ENCODE measurements around the gene SMU1.

SMU1 gene

GRCh38 chr9:33044677-33045282 is 31.7 kb downstream of the SMU1 start:
- DNase-seq (ENCODE audit: low read depth, low spot score), result no peak

GRCh38 chr9:33044162-33044673 is 32.3 kb downstream of the SMU1 start:
- peak; percentile 15 for DNase-seq (ENCODE audit: low read depth, low spot score)

DNA sequence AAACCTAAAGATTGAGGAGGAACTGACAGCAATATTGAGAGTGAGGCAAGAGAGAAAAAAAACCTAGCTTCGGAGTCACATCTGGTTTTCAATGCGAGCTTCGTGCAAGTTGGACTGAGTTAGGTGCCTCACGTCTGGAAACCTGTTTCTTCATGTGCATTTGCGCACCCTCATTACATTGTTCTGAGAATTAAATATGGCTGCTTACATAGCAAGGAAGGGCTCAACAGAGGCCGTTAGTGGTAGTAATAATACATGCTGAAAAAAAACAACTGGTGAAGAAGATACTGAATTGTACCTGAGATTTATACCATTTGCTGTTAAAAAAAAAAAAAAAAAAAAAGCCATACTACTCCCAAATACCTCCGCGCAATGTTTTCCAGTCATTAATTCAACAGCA is 32.8 kb downstream of the SMU1 start:
- DNase-seq (ENCODE audit: low read depth, low spot score), result no peak

DNA sequence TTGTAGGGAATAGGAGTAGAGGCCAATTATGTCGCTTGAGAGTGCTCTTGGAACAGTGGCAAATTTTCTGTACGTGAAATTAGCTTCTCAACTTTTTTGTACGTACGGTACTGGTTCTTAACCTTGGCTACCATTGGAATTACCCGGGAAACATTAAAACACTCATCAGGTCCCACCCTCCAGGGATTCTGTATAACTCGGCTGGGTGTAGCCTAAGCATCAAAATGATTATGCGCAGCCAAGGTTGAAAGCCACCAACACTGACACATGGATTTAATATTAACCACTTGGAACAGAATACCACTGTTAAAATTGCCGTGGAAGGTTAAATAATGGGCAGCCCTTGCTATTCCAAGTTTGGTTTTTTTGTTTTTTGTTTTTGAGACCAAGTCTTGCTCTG is 34.0 kb downstream of the SMU1 start:
- DNase-seq (ENCODE audit: low read depth, low spot score), result no peak

DNA sequence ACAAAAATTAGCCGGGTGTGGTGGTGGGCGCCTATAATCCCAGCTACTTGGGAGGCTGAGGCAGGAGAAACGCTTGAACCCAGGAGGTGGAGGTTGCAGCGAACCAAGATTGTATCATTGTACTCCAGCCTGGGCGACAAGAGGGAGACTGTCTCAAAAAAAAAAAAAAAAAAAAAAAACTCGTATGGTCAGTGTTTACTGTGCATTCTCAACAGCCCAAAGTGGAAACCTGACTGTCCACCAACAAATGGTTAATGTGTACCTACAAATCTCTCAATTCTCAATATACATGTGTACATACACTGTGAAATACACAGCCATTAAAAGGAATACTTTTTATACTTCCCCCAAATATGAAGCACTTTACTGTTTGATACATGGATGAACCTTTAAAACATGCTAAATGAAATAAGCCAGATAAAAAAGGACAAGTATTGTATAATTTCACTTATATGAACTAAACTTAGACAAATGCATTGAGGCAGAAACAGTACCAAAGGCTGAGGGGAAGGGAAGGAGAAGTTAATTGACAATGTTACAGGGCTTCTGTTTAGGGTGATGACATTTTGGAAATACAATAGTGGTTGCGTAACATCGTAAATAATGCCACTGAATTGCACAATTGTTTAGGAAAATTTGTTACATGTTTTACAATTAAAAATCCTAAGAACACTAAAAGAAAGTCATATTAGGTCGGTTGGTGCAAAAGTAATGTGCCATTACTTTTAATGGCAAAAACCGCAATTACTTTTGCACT is 34.9 kb downstream of the SMU1 start:
- no peak for DNase-seq (ENCODE audit: low read depth, low spot score)

DNA sequence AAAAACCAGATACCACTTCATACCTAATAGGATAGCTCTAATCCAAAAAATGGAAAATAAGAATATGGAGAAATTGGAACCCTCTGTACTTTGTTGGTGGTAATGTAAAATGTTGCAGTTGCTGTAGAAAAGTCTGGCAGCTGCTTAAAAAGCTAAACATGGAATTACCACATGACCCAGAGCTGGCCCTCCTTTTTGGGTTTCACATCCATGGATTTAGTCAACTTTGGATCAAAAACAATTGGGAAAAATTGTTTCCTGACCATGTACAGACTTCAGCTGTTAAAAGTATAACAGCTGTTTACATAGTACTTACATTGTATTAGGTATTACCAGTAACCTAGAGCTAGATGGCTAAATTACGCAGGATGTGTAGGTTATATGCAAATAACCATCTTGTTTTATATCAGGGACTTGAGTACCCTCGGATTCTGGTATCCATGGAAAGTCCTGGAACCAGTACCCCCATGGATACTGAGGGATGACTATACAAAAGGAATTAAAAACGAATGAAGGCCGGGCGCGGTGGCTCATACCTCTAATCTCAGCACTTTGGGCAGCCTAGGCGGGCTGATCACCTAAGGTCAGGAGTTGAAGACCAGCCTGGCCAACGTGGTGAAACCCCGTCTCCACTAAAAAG is 35.6 kb downstream of the SMU1 start:
- DNase-seq (ENCODE audit: low read depth, low spot score), result no peak

DNA sequence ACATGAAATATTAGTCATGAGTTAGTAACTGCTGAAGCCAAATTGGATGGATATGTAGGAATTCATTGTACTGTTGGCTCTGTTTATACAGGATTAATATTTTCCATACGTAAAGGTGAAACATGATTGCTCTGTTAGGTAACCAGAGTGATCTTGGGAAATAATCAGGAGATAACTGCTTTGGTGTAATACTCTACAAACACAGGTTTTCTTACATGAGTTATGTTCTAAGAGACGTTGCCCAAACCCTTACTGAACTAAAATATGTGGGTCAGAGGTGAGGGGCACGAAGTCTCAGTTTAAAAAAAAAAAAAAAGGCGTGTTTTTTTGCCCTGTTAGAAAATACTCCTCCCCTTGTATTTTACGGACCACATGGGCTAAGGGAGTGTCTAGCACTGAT is 43.6 kb downstream of the SMU1 start:
- DNase-seq (ENCODE audit: low read depth, low spot score), result no peak

GRCh38 chr9:33032292-33032691 is 44.2 kb downstream of the SMU1 start:
- no peak for DNase-seq (ENCODE audit: low read depth, low spot score)

DNA sequence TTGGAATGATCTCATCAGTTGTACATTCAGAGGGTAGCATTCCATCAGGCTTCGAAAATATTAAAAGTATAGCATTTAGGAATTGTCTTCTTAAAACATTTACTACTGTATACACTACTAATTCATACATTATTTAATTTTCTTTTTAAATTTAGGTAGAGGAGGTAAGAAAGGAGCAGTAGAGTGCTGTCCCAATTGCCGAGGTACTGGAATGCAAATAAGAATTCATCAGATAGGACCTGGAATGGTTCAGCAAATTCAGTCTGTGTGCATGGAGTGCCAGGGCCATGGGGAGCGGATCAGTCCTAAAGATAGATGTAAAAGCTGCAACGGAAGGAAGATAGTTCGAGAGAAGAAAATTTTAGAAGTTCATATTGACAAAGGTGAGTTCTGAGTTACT is 46.2 kb downstream of the SMU1 start:
- no peak for DNase-seq (ENCODE audit: low read depth, low spot score)

- DNase-seq (ENCODE audit: low read depth, low spot score), result no peak
These were observed 47.2 kb downstream of the SMU1 start for GRCh38 chr9:33029231-33029786.

DNA sequence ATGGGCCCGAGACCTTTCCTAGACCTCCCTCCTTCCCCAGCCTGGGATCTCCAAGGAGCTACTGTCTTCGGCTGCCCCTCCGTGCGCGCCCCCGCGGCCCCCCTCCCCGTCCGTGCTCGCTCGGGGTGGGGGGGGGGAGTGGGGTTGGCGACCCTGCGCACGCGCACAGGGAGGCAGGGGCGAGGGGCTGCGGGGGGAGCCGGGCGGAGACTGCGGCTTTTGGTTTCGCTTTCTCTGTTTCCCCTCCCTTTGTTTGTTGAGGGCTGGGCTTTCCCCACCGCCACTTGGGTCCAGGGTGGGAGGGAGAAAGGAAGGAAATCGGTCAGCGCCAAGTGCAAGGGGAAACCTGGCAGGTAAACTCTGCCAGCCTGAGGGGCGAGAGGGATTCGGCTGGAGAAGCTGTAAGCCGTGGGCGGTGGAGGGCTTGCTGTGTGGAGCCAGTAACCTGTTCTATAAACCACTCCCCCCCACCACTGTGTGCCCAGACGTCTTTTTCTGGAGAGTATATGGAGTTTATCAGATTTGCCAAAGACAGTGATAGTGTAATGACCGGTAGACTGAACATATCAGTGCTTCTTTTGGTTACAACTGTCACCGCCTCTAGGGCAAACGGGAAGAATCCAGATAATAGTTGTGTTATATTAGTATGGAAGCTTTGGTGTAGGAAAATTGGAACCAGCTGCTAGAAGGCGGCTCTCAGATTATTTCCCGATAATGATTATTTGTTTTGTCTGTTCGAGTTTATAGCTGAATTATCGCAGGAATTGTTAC is 50.7 kb downstream of the SMU1 start:
- peak; percentile 65 for DNase-seq (ENCODE audit: low read depth, low spot score)

- DNase-seq (ENCODE audit: low read depth, low spot score), result peak; percentile 84
These were observed 51.4 kb downstream of the SMU1 start, which contains the start of gene DNAJA1 for GRCh38 chr9:33024966-33025571. DNAJA1 (plus strand) TSS chr9:33025273; CDS start chr9:33026485, 1,212 bp downstream.

GRCh38 chr9:33024126-33024965 is 52.1 kb downstream of the SMU1 start:
- no peak for DNase-seq (ENCODE audit: low read depth, low spot score)

DNA sequence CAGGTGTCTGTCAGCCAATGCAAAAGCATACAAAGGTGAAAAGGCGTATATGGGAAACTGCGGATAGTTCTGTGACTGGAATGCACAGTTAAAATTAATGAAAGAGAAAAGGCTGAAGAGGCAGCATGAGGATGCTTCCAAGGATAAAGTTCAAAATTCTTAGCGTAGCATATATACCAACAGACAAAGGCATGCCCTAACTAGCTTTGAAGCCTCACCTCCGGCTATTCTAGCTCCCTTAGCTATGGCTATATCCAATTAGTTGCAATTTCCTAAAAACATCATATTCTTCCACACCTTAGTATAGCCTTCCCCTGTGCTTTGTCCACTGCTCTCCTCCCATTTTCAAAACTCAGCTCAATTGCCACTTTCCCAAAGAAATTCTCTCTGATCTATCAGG is 52.8 kb downstream of the SMU1 start:
- no peak for DNase-seq (ENCODE audit: low read depth, low spot score)

- no peak for DNase-seq (ENCODE audit: low read depth, low spot score)
These were observed 53.7 kb downstream of the SMU1 start for GRCh38 chr9:33022755-33023154.

GRCh38 chr9:33022303-33022702 is 54.2 kb downstream of the SMU1 start:
- no peak for DNase-seq (ENCODE audit: low read depth, low spot score)

- no peak for DNase-seq (ENCODE audit: low read depth, low spot score)
These were observed 56.7 kb downstream of the SMU1 start for GRCh38 chr9:33019797-33020196.

DNA sequence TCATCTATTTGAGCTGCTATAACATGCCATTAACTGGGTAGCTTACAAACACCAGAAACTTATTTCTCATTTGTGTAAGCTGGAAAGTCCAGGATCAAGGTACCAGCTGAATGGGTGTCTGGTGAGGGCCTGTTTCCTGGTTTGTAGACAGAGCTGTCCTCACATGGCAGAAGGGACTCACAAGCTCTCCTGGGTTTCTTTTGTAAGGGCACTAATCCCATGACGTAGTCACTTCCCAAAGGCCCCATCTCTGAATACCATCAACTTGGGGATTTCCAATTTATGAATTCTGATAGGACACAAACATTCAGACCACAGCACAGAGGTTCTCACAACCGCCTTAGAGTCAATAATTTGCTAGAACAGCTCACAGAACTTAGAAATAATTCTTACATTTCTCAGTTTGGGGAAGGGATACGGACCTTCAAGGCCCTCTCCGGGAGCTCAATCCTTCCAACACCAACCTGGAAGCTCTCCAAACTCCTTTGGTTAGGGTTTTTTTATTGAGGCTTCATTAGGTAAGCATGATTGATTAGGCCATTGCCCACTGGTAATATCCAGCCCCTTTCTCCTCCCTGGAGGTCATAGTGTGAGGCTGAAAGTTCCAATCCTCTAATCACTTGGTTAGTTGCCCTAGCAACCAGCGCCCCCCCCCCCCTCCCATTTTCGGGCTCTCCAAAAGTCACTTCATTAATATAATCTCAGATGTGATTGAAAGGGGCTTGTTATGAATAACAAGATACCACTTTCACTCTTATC is 59.0 kb downstream of the SMU1 start:
- no peak for DNase-seq (ENCODE audit: low read depth, low spot score)

GRCh38 chr9:33014665-33015014 is 61.8 kb downstream of the SMU1 start:
- DNase-seq (ENCODE audit: low read depth, low spot score), result no peak
